ENCODE results near the gene MST1.

MST1 gene

GRCh38 chr3:49718858-49719213 is 29.6 kb upstream of the MST1 start:
- Histone ChIP-seq H3K36me3 (ENCODE audit: control insufficient read depth in 2 of 2, insufficient read depth in 1 of 2, low read length in 2 of 2) (peaks cover 0 to 82% of the 10 kb centered on the region in 2 experiments; a peak in 1 of 3 replicates), H3K4me3 (ENCODE audit: low read depth, low read length) (no peak overlapping the region), H3K27ac (ENCODE audit: extremely low read depth, low read depth, low read length) (no peak overlapping the region), H3K4me1 (ENCODE audit: control insufficient read depth, insufficient read depth, low read length) (no peaks in the 10 kb centered on the region), H3K9me3 (ENCODE audit: control insufficient read depth, insufficient read depth, low read depth, low read length) (no peaks in the 10 kb centered on the region)
- ChIA-PET CTCF (interaction anchor here (0.6 to 0.7 kb wide), 2 partner anchors 15 to 121 kb away, joined by 4 to 7 read pairs; no protein-coding TSS in a partner anchor), POLR2A (interaction anchor here (1.0 to 1.4 kb wide), 2 partner anchors 7 to 22 kb away, joined by 3 to 5 read pairs; no protein-coding TSS in a partner anchor)
- TF ChIP-seq ZNF16 (tag by site-specific recombination; IDR thresholded peaks at IDR 0.05; ENCODE audit: low read depth), result no peak
- TF ChIP-seq KLF7 (tag by site-specific recombination; IDR thresholded peaks at IDR 0.05; ENCODE audit: borderline replicate concordance), result no peak
- TF ChIP-seq ZNF610 (tag by site-specific recombination; IDR thresholded peaks at IDR 0.05; ENCODE audit: borderline replicate concordance), result no peak
- TF ChIP-seq ZNF626 (tag by site-specific recombination; IDR thresholded peaks at IDR 0.05), result no peak
- no peak for TF ChIP-seq ZBTB21 (tag by site-specific recombination; IDR thresholded peaks at IDR 0.05)
- no peak for TF ChIP-seq ZNF248 (tag by site-specific recombination; IDR thresholded peaks at IDR 0.05)
- no peak for TF ChIP-seq ZNF571 (tag by site-specific recombination; IDR thresholded peaks at IDR 0.05)
- no peak for TF ChIP-seq ZNF561 (tag by site-specific recombination; IDR thresholded peaks at IDR 0.05; ENCODE audit: borderline replicate concordance)
- TF ChIP-seq ZNF175 (tag by site-specific recombination; IDR thresholded peaks at IDR 0.05), result no peak
- no peak for TF ChIP-seq ZNF24 (tag by site-specific recombination; IDR thresholded peaks at IDR 0.05)
- no peak for TF ChIP-seq ZBTB10 (tag by site-specific recombination; IDR thresholded peaks at IDR 0.05)
- TF ChIP-seq ZNF624 (tag by site-specific recombination; IDR thresholded peaks at IDR 0.05), result no peak

- Histone ChIP-seq H3K4me3 (ENCODE audit: low read depth, low read length) (no peak overlapping the region), H3K27ac (ENCODE audit: extremely low read depth, low read depth, low read length) (no peak overlapping the region), H3K9me3 (ENCODE audit: control insufficient read depth, insufficient read depth, low read depth, low read length) (no peaks in the 10 kb centered on the region), H3K4me1 (ENCODE audit: control insufficient read depth, insufficient read depth, low read length) (no peaks in the 10 kb centered on the region), H3K36me3 (ENCODE audit: control insufficient read depth in 2 of 2, insufficient read depth in 1 of 2, low read length in 2 of 2) (peaks cover 0 to 86% of the 10 kb centered on the region in 2 experiments; a peak in 1 of 3 replicates)
- POLR2A ChIA-PET, result interaction anchor here (0.6 kb wide), 1 partner anchor 547 kb away, joined by 6 read pairs; no protein-coding TSS in a partner anchor
- CTCF ChIA-PET, result interaction anchor here (0.5 kb wide), 1 partner anchor 40 kb away, joined by 3 read pairs; no protein-coding TSS in a partner anchor
- TF ChIP-seq ZNF26 (tag by site-specific recombination; IDR thresholded peaks at IDR 0.05) (no peak), ZNF114 (tag by site-specific recombination; IDR thresholded peaks at IDR 0.05) (no peak), PRDM2 (tag by site-specific recombination; IDR thresholded peaks at IDR 0.05; ENCODE audit: borderline replicate concordance) (no peak), REPIN1 (tag by site-specific recombination; IDR thresholded peaks at IDR 0.05; ENCODE audit: low read depth) (no peak), ZBTB11 (tag by site-specific recombination; conservative IDR thresholded peaks at IDR 0.05; ENCODE audit: low read depth) (no peak), ZNF341 (tag by site-specific recombination; IDR thresholded peaks at IDR 0.05; ENCODE audit: low read depth) (no peak), FEZF1 (tag by site-specific recombination; IDR thresholded peaks at IDR 0.05) (no peak), ZBTB48 (tag by site-specific recombination; IDR thresholded peaks at IDR 0.05) (no peak)
Measured at GRCh38 chr3:49717959-49718857, 28.9 kb upstream of the MST1 start.

Measured in HEK293 (cell line).